Measurements from ENCODE around the gene ZNF662. TPM values are rescaled to one million over a fixed set of nuclear protein-coding genes. Genes with fewer than 3 reads are reported as not detected.

The ZNF662 gene
- total and polyA plus RNA-seq, 2 of the 13 experiments (the other 11 are each of a cell fraction or from before 2014, with no cell fraction given) = not detected

DNA sequence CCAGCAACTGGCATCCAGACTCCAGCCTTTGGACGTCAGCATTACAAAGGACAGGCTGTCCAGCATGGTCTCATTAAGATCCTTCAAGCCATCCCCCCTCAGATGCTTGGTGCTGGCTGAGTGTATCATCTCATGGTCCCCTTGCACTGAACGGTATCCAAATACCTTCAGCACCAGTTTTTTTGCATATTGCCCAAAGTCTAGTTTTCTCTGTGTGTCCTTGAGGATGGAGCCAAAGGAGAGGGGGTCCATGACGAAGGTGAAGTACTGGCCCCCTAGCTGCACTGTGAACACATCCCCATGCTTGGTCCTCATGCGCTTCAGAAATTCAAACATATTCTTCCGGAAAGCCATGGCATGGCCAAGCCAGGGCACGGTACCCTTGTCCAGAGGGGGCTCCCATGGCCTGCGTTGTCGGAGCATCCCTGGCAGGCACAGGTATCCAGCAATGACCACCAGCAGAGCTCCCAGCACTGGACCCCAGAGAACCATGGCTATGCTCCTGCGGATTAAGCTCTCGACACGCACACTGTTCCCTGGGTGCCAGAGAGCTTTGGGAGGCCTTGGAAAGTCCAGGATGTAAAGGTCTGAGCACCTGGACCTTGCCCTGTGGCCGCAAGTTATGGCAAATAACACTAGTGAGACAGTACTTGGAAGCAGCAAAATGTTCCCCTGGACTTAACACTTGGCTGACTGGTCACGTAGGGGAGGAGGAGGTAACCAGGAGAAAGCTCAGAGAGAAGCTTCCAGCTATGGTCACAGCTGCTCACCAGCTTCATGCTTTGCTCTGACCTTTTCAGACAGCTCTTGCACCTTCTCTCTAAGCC, 30.4 kb upstream of the ZNF662 start, which contains the start of gene CYP8B1 (continued):
- TF ChIP-seq ZNF724P (CRISPR knock-in tag; IDR thresholded peaks at IDR 0.05; ENCODE audit: borderline replicate concordance) (peak; percentile 50; the same call in 1 of the 2 replicates), REL (CRISPR knock-in tag; conservative IDR thresholded peaks at IDR 0.05) (0 out of 2 replicates have a peak, but pooled peaks have one; percentile 16), GFI1 (CRISPR knock-in tag; IDR thresholded peaks at IDR 0.05; ENCODE audit: borderline replicate concordance) (peak; percentile 77), HNF4G (IDR thresholded peaks at IDR 0.05; ENCODE audit: borderline replicate concordance, low read depth, low read length) (peak; percentile 89), HNF4G (CRISPR knock-in tag; IDR thresholded peaks at IDR 0.05; ENCODE audit: borderline replicate concordance, low read depth) (peak; percentile 93; the same call in 1 of the 2 replicates), JUND (CRISPR knock-in tag; IDR thresholded peaks at IDR 0.05) (peak; percentile 46; the same call in 1 of the 2 replicates), RARA (CRISPR knock-in tag; IDR thresholded peaks at IDR 0.05) (peak; percentile 71), IRX3 (CRISPR knock-in tag; IDR thresholded peaks at IDR 0.05; ENCODE audit: borderline replicate concordance, low read depth) (peak; percentile 55; the same call in 1 of the 2 replicates), ZNF552 (CRISPR knock-in tag; IDR thresholded peaks at IDR 0.05; ENCODE audit: borderline replicate concordance) (peak; percentile 59; the same call in 1 of the 2 replicates)
- TF ChIP-seq, protein P1, sequence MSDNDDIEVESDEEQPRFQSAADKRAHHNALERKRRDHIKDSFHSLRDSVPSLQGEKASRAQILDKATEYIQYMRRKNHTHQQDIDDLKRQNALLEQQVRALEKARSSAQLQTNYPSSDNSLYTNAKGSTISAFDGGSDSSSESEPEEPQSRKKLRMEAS (IDR thresholded peaks at IDR 0.05) = peak; percentile 79
- TF ChIP-seq, protein P2, sequence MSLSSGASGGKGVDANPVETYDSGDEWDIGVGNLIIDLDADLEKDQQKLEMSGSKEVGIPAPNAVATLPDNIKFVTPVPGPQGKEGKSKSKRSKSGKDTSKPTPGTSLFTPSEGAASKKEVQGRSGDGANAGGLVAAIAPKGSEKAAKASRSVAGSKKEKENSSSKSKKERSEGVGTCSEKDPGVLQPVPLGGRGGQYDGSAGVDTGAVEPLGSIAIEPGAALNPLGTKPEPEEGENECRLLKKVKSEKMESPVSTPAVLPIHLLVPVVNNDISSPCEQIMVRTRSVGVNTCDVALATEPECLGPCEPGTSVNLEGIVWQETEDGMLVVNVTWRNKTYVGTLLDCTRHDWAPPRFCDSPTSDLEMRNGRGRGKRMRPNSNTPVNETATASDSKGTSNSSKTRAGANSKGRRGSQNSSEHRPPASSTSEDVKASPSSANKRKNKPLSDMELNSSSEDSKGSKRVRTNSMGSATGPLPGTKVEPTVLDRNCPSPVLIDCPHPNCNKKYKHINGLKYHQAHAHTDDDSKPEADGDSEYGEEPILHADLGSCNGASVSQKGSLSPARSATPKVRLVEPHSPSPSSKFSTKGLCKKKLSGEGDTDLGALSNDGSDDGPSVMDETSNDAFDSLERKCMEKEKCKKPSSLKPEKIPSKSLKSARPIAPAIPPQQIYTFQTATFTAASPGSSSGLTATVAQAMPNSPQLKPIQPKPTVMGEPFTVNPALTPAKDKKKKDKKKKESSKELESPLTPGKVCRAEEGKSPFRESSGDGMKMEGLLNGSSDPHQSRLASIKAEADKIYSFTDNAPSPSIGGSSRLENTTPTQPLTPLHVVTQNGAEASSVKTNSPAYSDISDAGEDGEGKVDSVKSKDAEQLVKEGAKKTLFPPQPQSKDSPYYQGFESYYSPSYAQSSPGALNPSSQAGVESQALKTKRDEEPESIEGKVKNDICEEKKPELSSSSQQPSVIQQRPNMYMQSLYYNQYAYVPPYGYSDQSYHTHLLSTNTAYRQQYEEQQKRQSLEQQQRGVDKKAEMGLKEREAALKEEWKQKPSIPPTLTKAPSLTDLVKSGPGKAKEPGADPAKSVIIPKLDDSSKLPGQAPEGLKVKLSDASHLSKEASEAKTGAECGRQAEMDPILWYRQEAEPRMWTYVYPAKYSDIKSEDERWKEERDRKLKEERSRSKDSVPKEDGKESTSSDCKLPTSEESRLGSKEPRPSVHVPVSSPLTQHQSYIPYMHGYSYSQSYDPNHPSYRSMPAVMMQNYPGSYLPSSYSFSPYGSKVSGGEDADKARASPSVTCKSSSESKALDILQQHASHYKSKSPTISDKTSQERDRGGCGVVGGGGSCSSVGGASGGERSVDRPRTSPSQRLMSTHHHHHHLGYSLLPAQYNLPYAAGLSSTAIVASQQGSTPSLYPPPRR (CRISPR knock-in tag; IDR thresholded peaks at IDR 0.05; ENCODE audit: borderline replicate concordance) = peak; percentile 77
- TF ChIP-seq, protein P3, sequence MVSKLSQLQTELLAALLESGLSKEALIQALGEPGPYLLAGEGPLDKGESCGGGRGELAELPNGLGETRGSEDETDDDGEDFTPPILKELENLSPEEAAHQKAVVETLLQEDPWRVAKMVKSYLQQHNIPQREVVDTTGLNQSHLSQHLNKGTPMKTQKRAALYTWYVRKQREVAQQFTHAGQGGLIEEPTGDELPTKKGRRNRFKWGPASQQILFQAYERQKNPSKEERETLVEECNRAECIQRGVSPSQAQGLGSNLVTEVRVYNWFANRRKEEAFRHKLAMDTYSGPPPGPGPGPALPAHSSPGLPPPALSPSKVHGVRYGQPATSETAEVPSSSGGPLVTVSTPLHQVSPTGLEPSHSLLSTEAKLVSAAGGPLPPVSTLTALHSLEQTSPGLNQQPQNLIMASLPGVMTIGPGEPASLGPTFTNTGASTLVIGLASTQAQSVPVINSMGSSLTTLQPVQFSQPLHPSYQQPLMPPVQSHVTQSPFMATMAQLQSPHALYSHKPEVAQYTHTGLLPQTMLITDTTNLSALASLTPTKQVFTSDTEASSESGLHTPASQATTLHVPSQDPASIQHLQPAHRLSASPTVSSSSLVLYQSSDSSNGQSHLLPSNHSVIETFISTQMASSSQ (IDR thresholded peaks at IDR 0.05; ENCODE audit: low read depth) = 0 out of 2 replicates have a peak, but pooled peaks have one; percentile 17
- TF ChIP-seq, protein P3 (CRISPR knock-in tag; IDR thresholded peaks at IDR 0.05; ENCODE audit: borderline replicate concordance) = no peak
- TF ChIP-seq, protein P4, sequence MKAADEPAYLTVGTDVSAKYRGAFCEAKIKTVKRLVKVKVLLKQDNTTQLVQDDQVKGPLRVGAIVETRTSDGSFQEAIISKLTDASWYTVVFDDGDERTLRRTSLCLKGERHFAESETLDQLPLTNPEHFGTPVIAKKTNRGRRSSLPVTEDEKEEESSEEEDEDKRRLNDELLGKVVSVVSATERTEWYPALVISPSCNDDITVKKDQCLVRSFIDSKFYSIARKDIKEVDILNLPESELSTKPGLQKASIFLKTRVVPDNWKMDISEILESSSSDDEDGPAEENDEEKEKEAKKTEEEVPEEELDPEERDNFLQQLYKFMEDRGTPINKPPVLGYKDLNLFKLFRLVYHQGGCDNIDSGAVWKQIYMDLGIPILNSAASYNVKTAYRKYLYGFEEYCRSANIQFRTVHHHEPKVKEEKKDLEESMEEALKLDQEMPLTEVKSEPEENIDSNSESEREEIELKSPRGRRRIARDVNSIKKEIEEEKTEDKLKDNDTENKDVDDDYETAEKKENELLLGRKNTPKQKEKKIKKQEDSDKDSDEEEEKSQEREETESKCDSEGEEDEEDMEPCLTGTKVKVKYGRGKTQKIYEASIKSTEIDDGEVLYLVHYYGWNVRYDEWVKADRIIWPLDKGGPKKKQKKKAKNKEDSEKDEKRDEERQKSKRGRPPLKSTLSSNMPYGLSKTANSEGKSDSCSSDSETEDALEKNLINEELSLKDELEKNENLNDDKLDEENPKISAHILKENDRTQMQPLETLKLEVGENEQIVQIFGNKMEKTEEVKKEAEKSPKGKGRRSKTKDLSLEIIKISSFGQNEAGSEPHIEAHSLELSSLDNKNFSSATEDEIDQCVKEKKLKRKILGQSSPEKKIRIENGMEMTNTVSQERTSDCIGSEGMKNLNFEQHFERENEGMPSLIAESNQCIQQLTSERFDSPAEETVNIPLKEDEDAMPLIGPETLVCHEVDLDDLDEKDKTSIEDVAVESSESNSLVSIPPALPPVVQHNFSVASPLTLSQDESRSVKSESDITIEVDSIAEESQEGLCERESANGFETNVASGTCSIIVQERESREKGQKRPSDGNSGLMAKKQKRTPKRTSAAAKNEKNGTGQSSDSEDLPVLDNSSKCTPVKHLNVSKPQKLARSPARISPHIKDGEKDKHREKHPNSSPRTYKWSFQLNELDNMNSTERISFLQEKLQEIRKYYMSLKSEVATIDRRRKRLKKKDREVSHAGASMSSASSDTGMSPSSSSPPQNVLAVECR (CRISPR knock-in tag; IDR thresholded peaks at IDR 0.05; ENCODE audit: borderline replicate concordance) = peak; percentile 39; the same call in 1 of the 2 replicates
